K562 (cell line): ENCODE results near the gene ITGB1BP2. TPM values are rescaled to one million over a fixed set of nuclear protein-coding genes. Genes with fewer than 3 reads are reported as not detected.
"Not testable (repeated sequence)": the region's sequence is repeated elsewhere in the genome, so short reads cannot be mapped to it uniquely, and the experiment has no call there.

Experiments
- ATAC-seq: fragments of 200-7000 bp; cut with Tn5 transposase; 3 replicates; pipeline ENCODE4 v1.9.1; 2020; ENCODE audit warnings: moderate library complexity
- BruUV-seq: library from RNA; stranded (reverse); fragments of 400-500 nt; replicated peaks from 2 replicates; lab custom pipeline; 2021; lab: Mats Ljungman, UMichigan
- CTCF ChIA-PET: fragments of 300-600 bp; formaldehyde crosslinking; extraction: SDS; loops from one replicate; lab custom pipeline; 2021; ENCODE audit warnings: low intra/inter-chr PET ratio; lab: Yijun Ruan, JAX
- POLR2A ChIA-PET: fragments of 300-600, 350-650 bp; sonication (Branson Sonifier 250); formaldehyde crosslinking; extraction: SDS; loops from one replicate; lab custom pipeline; 2021; ENCODE audit warnings: antibody characterized with exemption, inconsistent platforms; lab: Yijun Ruan, JAX
- DNase-seq, 4 experiments: peaks; one replicate each; pipeline versions ENCODE4 v3.0.0 to v3.0.0-alpha.2; 2011 to 2018; ENCODE audit warnings: low spot score in 3 of 4, mixed read lengths in 3 of 4; ENCODE audit errors: extremely low read depth in 1 of 4
- FAIRE-seq: peaks from 2 replicates; lab custom pipeline; 2011; peaks lifted over from hg19 to GRCh38; lab: Jason Lieb, UNC
- H2AFZ ChIP-seq: 2 replicates; pipeline ENCODE4 v1.6.0; 2011; ENCODE audit warnings: low read depth, low read length, control low read depth, inconsistent platforms
- H3K27ac ChIP-seq: fragments of 200-600 bp; 3 replicates; pipeline ENCODE4 v1.8.0; 2011; ENCODE audit warnings: low read depth, mild to moderate bottlenecking, control low read depth, inconsistent platforms, low read length, moderate library complexity, mixed read lengths; ENCODE audit errors: extremely low read depth
- H3K27me3 ChIP-seq, 2 experiments: fragments of 300-600 bp in 1 of 2; 2 replicates in 1 of 2; 3 replicates in 1 of 2; pipeline versions ENCODE4 v1.6.0 to v1.8.0; 2011; ENCODE audit warnings: inconsistent platforms in 2 of 2, low read length in 2 of 2, mild to moderate bottlenecking in 1 of 2, mixed read lengths in 1 of 2, moderate library complexity in 1 of 2; ENCODE audit not compliant: control insufficient read depth in 2 of 2, insufficient read depth in 2 of 2
- H3K36me3 ChIP-seq: fragments of 300-600 bp; 3 replicates; pipeline ENCODE4 v1.8.0; 2011; ENCODE audit warnings: mild to moderate bottlenecking, low read length, inconsistent platforms; ENCODE audit not compliant: control insufficient read depth, insufficient read depth
- H3K4me1 ChIP-seq, 2 experiments: fragments of 200-600 bp in 1 of 2; replicated peaks in 1 of 2; 2 replicates in 1 of 2; 3 replicates in 1 of 2; pipeline versions ENCODE4 v1.5.1 to v1.8.0; 2011; ENCODE audit warnings: inconsistent platforms in 2 of 2, low read length in 2 of 2, mild to moderate bottlenecking in 1 of 2, mixed read lengths in 1 of 2, moderate library complexity in 1 of 2; ENCODE audit not compliant: control insufficient read depth in 2 of 2, insufficient read depth in 2 of 2
- H3K4me2 ChIP-seq: 2 replicates; pipeline ENCODE4 v1.6.1; 2011; ENCODE audit warnings: low read length, control low read depth, inconsistent platforms, mixed read lengths; ENCODE audit not compliant: insufficient read depth
- H3K4me3 ChIP-seq: fragments of 200-600 bp; sonication (generic), shearing (Covaris generic); 2 replicates; pipeline ENCODE4 v1.5.1; 2016; ENCODE audit warnings: control low read depth, inconsistent platforms
- H3K79me2 ChIP-seq: fragments of 200-600 bp; 3 replicates; pipeline ENCODE4 v1.8.0; 2011; ENCODE audit warnings: low read length, inconsistent platforms; ENCODE audit not compliant: control insufficient read depth, insufficient read depth
- H3K9ac ChIP-seq, 2 experiments: 2 replicates each; pipeline versions ENCODE4 v1.6.0 to v1.6.1; 2011; ENCODE audit warnings: low read depth in 2 of 2, low read length in 2 of 2, control low read depth in 1 of 2, inconsistent platforms in 1 of 2, mild to moderate bottlenecking in 1 of 2, mixed read lengths in 1 of 2; ENCODE audit not compliant: insufficient read depth in 1 of 2
- H3K9me1 ChIP-seq: one replicate; pipeline ENCODE4 v1.6.0; 2011; ENCODE audit warnings: inconsistent platforms, mild to moderate bottlenecking, low read length, moderate library complexity; ENCODE audit not compliant: control insufficient read depth, insufficient read depth
- H3K9me3 ChIP-seq: replicated peaks from 2 replicates; pipeline ENCODE4 v1.5.1; 2011; ENCODE audit warnings: low read depth, low read length, inconsistent platforms; ENCODE audit not compliant: control insufficient read depth, insufficient read depth
- H4K20me1 ChIP-seq: replicated peaks from 2 replicates; pipeline ENCODE4 v1.6.1; 2011; ENCODE audit warnings: low read length, inconsistent platforms, mixed read lengths; ENCODE audit not compliant: control insufficient read depth, insufficient read depth
- CEBPB ChIP-seq: fragments of 450-650 bp; IDR thresholded peaks from 2 replicates; pipeline ENCODE4 v1.6.1; 2016; ENCODE audit warnings: missing genetic modification characterization, missing compliant biosample characterization
- CEBPG ChIP-seq, 3 experiments: fragments of 200-800 bp in 1 of 3; sonication (Bioruptor generic) in 1 of 3; sonication (generic) in 1 of 3; formaldehyde crosslinking in 1 of 3; IDR thresholded peaks in 2 of 3; conservative IDR thresholded peaks in 1 of 3; 2 replicates each; pipeline versions ENCODE4 v1.6.1 to v1.8.0; 2016 to 2022; ENCODE audit warnings: missing compliant biosample characterization in 2 of 3, missing genetic modification characterization in 2 of 3, mild to moderate bottlenecking in 1 of 3, missing genetic modification reagents in 1 of 3
- ESRRA ChIP-seq: fragments of 450-650 bp; IDR thresholded peaks from 2 replicates; pipeline ENCODE4 v1.6.1; 2014; ENCODE audit warnings: low read depth, mild to moderate bottlenecking, moderate library complexity, borderline replicate concordance
- KDM5B ChIP-seq: fragments of 200-600 bp; sonication (generic); IDR thresholded peaks from 2 replicates; pipeline ENCODE4 v1.6.1; 2012; ENCODE audit warnings: low read depth, mild to moderate bottlenecking, moderate library complexity, low read length, control low read depth, inconsistent platforms; ENCODE audit not compliant: insufficient replicate concordance
- ZC3H8 ChIP-seq: fragments of 450-650 bp; IDR thresholded peaks from 2 replicates; pipeline ENCODE4 v1.6.1; 2017
- WGBS: fragments of 100-300 bp; shearing (Covaris generic); methylation state at CpG from one replicate; pipeline ENCODE4 v1.1.6; 2016; ENCODE audit warnings: low coverage, mixed read lengths; ENCODE audit not compliant: insufficient coverage; ENCODE audit errors: missing lambda C conversion rate; 5-methylcytosine and 5-hydroxymethylcytosine counted together
- in situ Hi-C: fragments of 300-500 bp; cut with MboI; formaldehyde crosslinking; loops from 4 replicates; pipeline ENCODE4 v1.15.0; 2018; ENCODE audit warnings: inconsistent platforms, mixed read lengths
- intact Hi-C: fragments of 100-400 bp; cut with micrococcal nuclease; formaldehyde crosslinking; loops from 2 replicates; pipeline ENCODE4 v1.14.2; 2022
- polyA plus RNA-seq, 8 experiments: library from polyadenylated mRNA; depleted of rRNA in 4 of 8; stranded (reverse) in 5 of 8; unstranded in 3 of 8; fragments of >200 nt; fragmentation: Nextera tagmentation in 2 of 8; fragmentation: Illumina TruSeq in 1 of 8; extraction: Ambion mirVana in 2 of 8; extraction: Trizol in 1 of 8; gene quantifications; 2 replicates each; pipeline versions ENCODE4 v1.2.1 to v1.2.3, GENCODE V29; 2011 to 2014; ENCODE audit warnings: inconsistent platforms in 1 of 8, missing spikeins in 1 of 8
- total RNA-seq, 7 experiments: library from RNA; depleted of rRNA in 6 of 7; stranded (reverse); fragments of >200 nt in 6 of 7; fragmentation: Illumina TruSeq in 2 of 7; extraction: Trizol in 2 of 7; gene quantifications; 2 replicates each; pipeline versions ENCODE4 v1.2.1 to v1.2.3, GENCODE V29; 2011 to 2021; ENCODE audit warnings: low replicate concordance in 1 of 7
- TF ChIP-seq, protein P1 (sequence below): fragments of 450-650 bp; formaldehyde crosslinking; IDR thresholded peaks from 2 replicates; pipeline ENCODE4 v1.4.0; 2022; ENCODE audit warnings: missing genetic modification characterization

Gene ITGB1BP2
- total and polyA plus RNA-seq, 9 of the 15 experiments (the other 6 are each of a cell fraction or from before 2014, with no cell fraction given) = 1.6 to 4.0 (median 1.9) TPM

DNA sequence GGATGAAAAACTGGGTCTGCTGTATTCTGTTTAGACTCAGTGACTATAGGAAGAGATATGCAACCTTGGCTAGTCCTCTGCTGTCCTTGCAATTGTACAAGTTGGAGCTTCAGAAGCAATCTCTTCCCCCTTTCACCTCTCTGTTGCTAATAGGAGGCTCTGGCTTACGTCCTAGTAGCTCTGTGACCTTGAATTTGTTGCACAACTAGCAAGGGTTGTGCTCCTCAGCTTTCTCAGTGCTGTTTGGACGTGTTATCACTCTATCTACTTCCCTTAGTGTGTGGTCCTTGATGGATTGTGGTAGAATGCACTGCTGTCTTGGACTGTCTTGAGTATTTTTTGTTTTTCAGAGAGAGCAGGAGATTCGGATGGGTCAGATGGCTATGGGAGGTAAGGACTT, 3.4 kb upstream of the ITGB1BP2 start:
- ATAC-seq = no peak
- no peaks in the 10 kb centered on the region for H3K27me3 ChIP-seq
- ChIA-PET POLR2A (interaction anchor here (0.7 to 0.8 kb wide), 2 partner anchors 9 to 15 kb away, joined by 3 read pairs; partner anchors contain the start of gene NONO), CTCF (no interaction called here)
- 0 out of 3 replicates have a peak, but pooled peaks cover under 1% of the 10 kb centered on the region for H3K79me2 ChIP-seq
- 0 out of 2 replicates have a peak, but pooled peaks cover 3% of the 10 kb centered on the region for H4K20me1 ChIP-seq
- H3K9ac ChIP-seq = no peak overlapping the region
- in situ Hi-C loops = no loop called here
- H3K4me2 ChIP-seq = no peak overlapping the region
- no peak overlapping the region for H3K27ac ChIP-seq
- no peak for FAIRE-seq
- H3K9me1 ChIP-seq = no peaks in the 10 kb centered on the region
- intact Hi-C loops = no loop called here
- H3K36me3 ChIP-seq = peaks cover 69% of the 10 kb centered on the region
- no peak for DNase-seq
- no TSS peak for BruUV-seq
- H3K9me3 ChIP-seq = no peaks in the 10 kb centered on the region
- 93% methylated on average over 2 of the region's 3 CpGs for WGBS
- TF ChIP-seq ESRRA = peak; percentile 45; the same call in 1 of the 2 replicates
- TF ChIP-seq KDM5B = no peak
- TF ChIP-seq, protein P1, sequence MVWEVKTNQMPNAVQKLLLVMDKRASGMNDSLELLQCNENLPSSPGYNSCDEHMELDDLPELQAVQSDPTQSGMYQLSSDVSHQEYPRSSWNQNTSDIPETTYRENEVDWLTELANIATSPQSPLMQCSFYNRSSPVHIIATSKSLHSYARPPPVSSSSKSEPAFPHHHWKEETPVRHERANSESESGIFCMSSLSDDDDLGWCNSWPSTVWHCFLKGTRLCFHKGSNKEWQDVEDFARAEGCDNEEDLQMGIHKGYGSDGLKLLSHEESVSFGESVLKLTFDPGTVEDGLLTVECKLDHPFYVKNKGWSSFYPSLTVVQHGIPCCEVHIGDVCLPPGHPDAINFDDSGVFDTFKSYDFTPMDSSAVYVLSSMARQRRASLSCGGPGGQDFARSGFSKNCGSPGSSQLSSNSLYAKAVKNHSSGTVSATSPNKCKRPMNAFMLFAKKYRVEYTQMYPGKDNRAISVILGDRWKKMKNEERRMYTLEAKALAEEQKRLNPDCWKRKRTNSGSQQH (CRISPR knock-in tag) = no peak
- TF ChIP-seq CEBPB (tag) = 0 out of 2 replicates have a peak, but pooled peaks have one; percentile 37
- TF ChIP-seq CEBPG (CRISPR knock-in tag; IDR thresholded peaks at IDR 0.05) = no peak
- 0 out of 4 replicates have a peak, but pooled peaks of 1 of the 2 experiments have one; percentile 10 for TF ChIP-seq CEBPG (tag; conservative IDR thresholded peaks at IDR 0.05 in 1 of 2, IDR thresholded peaks at IDR 0.05 in 1 of 2)
- TF ChIP-seq ZC3H8 = no peak
- no peak overlapping the region for H2AFZ ChIP-seq
- no peak overlapping the region for H3K4me3 ChIP-seq
- peaks cover 0 to 14% of the 10 kb centered on the region in 2 experiments; a peak in 3 of 5 replicates for H3K4me1 ChIP-seq

- CTCF ChIA-PET, H3K4me2 ChIP-seq, H2AFZ ChIP-seq, in situ Hi-C loops, H4K20me1 ChIP-seq, BruUV-seq, H3K27me3 ChIP-seq, DNase-seq, H3K4me3 ChIP-seq, H3K79me2 ChIP-seq, intact Hi-C loops, H3K9me1 ChIP-seq, H3K9ac ChIP-seq, H3K27ac ChIP-seq, H3K9me3 ChIP-seq, FAIRE-seq: not testable (repeated sequence)
- POLR2A ChIA-PET = interaction anchor here (0.6 to 0.7 kb wide), 3 partner anchors 17 to 76 kb away, joined by 3 read pairs; partner anchors contain the start of gene NONO
- Histone ChIP-seq H3K36me3 (peaks cover 61% of the 10 kb centered on the region), H3K4me1 (peaks cover 0 to 14% of the 10 kb centered on the region in 2 experiments; a peak in 3 of 5 replicates)
- whole genome bisulfite sequencing = 89% methylated on average over 5 of the region's 7 CpGs
- ATAC-seq = peak; percentile 7
Observed at GRCh38 chrX:71300064-71300463, 1.5 kb upstream of the ITGB1BP2 start.
